Measurements from ENCODE around the gene SPSB2. TPM values are rescaled to one million over a fixed set of nuclear protein-coding genes. Genes with fewer than 3 reads are reported as not detected.

Gene SPSB2
- total and polyA plus RNA-seq, 7 donors: 4.6 to 17.4 (median 10.5) TPM

DNA sequence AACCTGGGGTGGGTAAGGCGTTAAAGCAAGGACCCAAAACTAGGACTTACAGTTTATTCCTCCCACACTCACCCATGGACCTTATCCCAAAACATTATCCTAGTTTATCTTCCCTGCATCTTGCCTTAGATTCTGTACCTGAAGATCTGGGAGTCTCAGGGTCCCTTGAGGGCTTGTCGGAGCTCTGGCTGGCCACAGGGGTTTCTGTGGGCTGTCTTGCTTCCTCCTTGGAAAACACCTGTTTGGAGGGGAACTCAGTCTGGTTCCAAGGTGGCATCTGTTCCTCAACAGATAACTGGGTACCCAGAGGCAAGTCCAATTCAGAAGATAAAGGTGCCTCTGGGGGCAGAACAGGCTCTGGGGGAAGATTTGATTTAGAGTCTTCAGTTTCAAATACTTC lies 23.7 kb downstream of the SPSB2 start:
- no peak overlapping the region for H3K27ac ChIP-seq
- intact Hi-C loops (cut with DNase I): no loop called here
- 79 to 90% methylated on average over 2 of the region's 2 CpGs for WGBS, 2 donors

DNA sequence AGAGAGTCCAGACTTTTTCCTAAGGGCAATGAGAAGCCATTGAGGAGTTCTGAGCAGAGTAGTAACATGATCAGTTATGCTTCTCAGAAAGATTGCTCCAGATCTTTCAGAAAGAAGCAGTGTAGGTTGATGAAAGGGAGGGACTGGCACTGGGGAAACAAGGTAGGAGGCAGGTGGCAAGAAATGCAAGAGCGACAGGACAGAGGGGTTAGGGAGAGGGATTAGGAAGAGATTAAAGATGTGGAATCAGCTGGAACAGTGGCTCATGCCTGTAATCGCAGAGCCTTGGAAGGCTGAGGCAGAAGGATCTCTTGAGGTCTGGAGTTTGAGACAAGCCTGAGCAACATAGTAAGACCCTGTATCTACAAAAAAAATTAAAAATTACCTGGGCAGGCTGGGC lies 25.4 kb downstream of the SPSB2 start:
- no peaks in the 10 kb centered on the region for H3K9me3 ChIP-seq

More for the DNA sequence above, 23.7 kb downstream of the SPSB2 start:
- no peak for DNase-seq
- peaks cover 0 to 22% (median 15%) of the 10 kb centered on the region in 4 donors for H3K4me1 ChIP-seq
- no peak overlapping the region for H3K4me3 ChIP-seq
- no peaks in the 10 kb centered on the region for H3K27me3 ChIP-seq
- TF ChIP-seq POLR2AphosphoS5 (IDR thresholded peaks at IDR 0.05) (no peak), EP300 (IDR thresholded peaks at IDR 0.05) (no peak), POLR2A (IDR thresholded peaks at IDR 0.05) (no peak)
- TF ChIP-seq, protein P1, sequence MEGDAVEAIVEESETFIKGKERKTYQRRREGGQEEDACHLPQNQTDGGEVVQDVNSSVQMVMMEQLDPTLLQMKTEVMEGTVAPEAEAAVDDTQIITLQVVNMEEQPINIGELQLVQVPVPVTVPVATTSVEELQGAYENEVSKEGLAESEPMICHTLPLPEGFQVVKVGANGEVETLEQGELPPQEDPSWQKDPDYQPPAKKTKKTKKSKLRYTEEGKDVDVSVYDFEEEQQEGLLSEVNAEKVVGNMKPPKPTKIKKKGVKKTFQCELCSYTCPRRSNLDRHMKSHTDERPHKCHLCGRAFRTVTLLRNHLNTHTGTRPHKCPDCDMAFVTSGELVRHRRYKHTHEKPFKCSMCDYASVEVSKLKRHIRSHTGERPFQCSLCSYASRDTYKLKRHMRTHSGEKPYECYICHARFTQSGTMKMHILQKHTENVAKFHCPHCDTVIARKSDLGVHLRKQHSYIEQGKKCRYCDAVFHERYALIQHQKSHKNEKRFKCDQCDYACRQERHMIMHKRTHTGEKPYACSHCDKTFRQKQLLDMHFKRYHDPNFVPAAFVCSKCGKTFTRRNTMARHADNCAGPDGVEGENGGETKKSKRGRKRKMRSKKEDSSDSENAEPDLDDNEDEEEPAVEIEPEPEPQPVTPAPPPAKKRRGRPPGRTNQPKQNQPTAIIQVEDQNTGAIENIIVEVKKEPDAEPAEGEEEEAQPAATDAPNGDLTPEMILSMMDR (IDR thresholded peaks at IDR 0.05): no peak
- H3K9me3 ChIP-seq: no peaks in the 10 kb centered on the region
- H3K36me3 ChIP-seq: peaks cover 0 to 44% (median 5%) of the 10 kb centered on the region in 4 donors

GRCh38 chr12:6846316-6846869 lies 26.7 kb downstream of the SPSB2 start:
- Histone ChIP-seq H3K4me3 (no peak overlapping the region), H3K27ac (no peak overlapping the region), H3K27me3 (no peaks in the 10 kb centered on the region), H3K9me3 (no peaks in the 10 kb centered on the region), H3K4me1 (peaks cover 0 to 5% (median 2%) of the 10 kb centered on the region in 4 donors), H3K36me3 (peaks cover 0 to 47% (median 5%) of the 10 kb centered on the region in 4 donors)
- 91 to 92% methylated on average over 7 of the region's 7 CpGs for WGBS, 2 donors
- intact Hi-C loops (cut with DNase I): no loop called here
- DNase-seq: no peak
- TF ChIP-seq, protein P1 (IDR thresholded peaks at IDR 0.05): no peak

More for the DNA sequence above, 25.4 kb downstream of the SPSB2 start:
- WGBS, 2 donors: 93 to 96% methylated on average over 2 of the region's 2 CpGs
- no peak for DNase-seq
- H3K4me1 ChIP-seq: peaks cover 0 to 6% (median 3%) of the 10 kb centered on the region in 4 donors
- H3K27me3 ChIP-seq: no peaks in the 10 kb centered on the region
- no peak overlapping the region for H3K4me3 ChIP-seq
- H3K36me3 ChIP-seq: peaks cover 0 to 47% (median 5%) of the 10 kb centered on the region in 4 donors
- no peak overlapping the region for H3K27ac ChIP-seq
- TF ChIP-seq POLR2A (IDR thresholded peaks at IDR 0.05): no peak
- TF ChIP-seq, protein P1 (IDR thresholded peaks at IDR 0.05): no peak
- TF ChIP-seq POLR2AphosphoS5 (IDR thresholded peaks at IDR 0.05): no peak
- no peak for TF ChIP-seq EP300 (IDR thresholded peaks at IDR 0.05)
- intact Hi-C loops (cut with DNase I): no loop called here

- H3K4me3 ChIP-seq: no peak overlapping the region
- no peak for TF ChIP-seq EP300 (IDR thresholded peaks at IDR 0.05)
- no peak for TF ChIP-seq POLR2A (IDR thresholded peaks at IDR 0.05)
- TF ChIP-seq, protein P1 (IDR thresholded peaks at IDR 0.05): no peak
- H3K27me3 ChIP-seq: no peaks in the 10 kb centered on the region
- H3K27ac ChIP-seq: no peak overlapping the region
- H3K9me3 ChIP-seq: no peaks in the 10 kb centered on the region
- H3K36me3 ChIP-seq: peaks cover 0 to 47% (median 5%) of the 10 kb centered on the region in 4 donors
- no peak for DNase-seq
- intact Hi-C loops (cut with DNase I): no loop called here
- H3K4me1 ChIP-seq: no peaks in the 10 kb centered on the region
- WGBS, 2 donors: 93% methylated on average over 17 of the region's 17 CpGs
These were observed 27.7 kb downstream of the SPSB2 start for GRCh38 chr12:6845395-6845794.
